ENCODE results near the gene ARL16.
A peak's percentile ranks its signal among the peaks of the same experiment; 100 is the strongest.

Gene ARL16

GRCh38 chr17:81666092-81666341 lies 17.6 kb downstream of the ARL16 start:
- no peak for DNase-seq

- peak; percentile 28 for DNase-seq
These were observed 18.1 kb downstream of the ARL16 start for GRCh38 chr17:81665205-81666091.

GRCh38 chr17:81664051-81664470 lies 19.5 kb downstream of the ARL16 start:
- no peak for DNase-seq

- DNase-seq = no peak
These were observed 21.6 kb downstream of the ARL16 start for GRCh38 chr17:81662002-81662401.

- no peak for DNase-seq
These were observed 23.2 kb downstream of the ARL16 start for GRCh38 chr17:81660441-81660840.

DNA sequence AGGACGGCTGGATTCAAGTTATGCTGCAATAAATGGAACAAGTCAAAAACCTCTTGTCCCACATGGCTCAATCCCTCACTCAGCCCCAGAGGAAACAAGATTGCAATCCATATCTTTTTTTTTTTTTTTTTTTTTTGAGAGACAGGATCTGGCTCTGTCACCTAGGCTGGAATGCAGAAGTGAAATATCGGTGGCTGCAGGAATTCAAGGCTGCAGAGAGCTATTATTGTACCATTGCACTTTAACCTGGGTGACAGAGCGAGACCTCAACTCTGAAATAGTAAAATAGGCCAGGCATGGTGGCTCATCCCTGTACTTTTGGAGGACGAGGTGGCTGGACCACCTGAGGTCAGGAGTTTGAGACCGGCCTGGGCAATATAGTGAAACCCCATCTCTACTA lies 24.6 kb downstream of the ARL16 start:
- no peak for DNase-seq

GRCh38 chr17:81656835-81657234 lies 26.8 kb downstream of the ARL16 start:
- no peak for DNase-seq

- DNase-seq = no peak
These were observed 27.4 kb downstream of the ARL16 start, which contains the start of gene PDE6G for GRCh38 chr17:81656118-81656743. Gene PDE6G, minus strand, starts transcription at chr17:81656542. Its CDS starts 3,237 bp downstream, at chr17:81653305.

DNA sequence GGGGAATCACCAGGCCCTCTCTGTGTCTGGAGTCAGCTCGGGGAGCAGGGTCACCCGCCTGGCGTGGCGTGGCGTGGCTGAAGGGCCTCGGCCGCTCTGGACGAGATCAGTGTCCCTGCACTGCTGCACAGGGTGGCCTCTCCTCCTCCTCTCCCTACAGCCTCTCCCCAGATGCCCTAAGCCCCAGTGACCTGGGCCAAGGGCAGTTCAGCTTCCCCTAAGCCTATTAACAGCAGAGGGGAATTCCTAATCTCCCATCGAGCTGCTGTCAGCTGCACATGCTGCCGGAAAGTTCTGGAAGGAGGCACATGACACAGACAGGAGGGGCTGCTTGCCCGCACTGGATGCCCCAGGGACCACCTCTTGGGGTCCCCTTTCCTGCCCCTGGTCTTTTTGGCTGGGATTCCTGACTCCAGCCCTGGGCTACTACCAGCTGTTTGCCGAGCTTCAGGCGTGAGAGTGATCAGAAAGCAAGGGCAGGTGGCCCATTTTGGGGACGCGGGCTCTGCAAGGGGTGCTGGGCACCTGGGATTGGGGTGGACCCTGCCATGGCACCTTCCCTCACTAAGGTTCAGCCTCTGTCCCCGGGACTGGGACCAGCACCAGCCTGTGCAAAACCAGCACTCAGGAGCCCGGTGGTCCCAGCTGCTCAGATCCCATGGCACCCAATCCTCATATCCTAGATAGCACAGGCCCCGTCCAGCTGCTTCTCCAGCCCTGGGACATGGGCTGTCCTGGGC lies 28.0 kb downstream of the ARL16 start:
- DNase-seq = no peak

GRCh38 chr17:81652906-81653771 lies 30.5 kb downstream of the ARL16 start:
- DNase-seq = no peak

GRCh38 chr17:81651692-81652091 lies 31.9 kb downstream of the ARL16 start:
- DNase-seq = no peak

DNA sequence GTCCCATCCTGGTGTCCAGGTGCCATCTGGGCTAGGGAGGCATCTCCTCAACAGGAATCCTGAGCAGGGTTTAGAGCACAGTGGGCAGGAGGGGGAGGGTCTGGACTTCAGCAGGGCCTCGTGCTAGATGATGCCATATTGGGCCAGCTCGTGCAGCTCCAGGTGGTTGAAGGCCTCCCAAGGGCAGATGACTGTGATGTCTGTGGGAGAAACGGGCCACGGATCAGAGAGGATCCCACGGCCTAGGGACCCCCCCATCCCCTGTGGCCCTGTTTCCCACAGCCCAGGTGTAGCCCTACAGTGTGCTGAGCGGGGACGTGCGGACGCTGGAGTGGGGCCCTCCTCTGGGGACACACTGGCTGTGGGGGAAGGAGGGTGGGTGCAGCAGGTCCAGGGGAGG lies 32.6 kb downstream of the ARL16 start:
- no peak for DNase-seq

- DNase-seq = no peak
These were observed 34.9 kb downstream of the ARL16 start for GRCh38 chr17:81648707-81649085.

- no peak for DNase-seq
These were observed 35.4 kb downstream of the ARL16 start for GRCh38 chr17:81648013-81648706.

DNA sequence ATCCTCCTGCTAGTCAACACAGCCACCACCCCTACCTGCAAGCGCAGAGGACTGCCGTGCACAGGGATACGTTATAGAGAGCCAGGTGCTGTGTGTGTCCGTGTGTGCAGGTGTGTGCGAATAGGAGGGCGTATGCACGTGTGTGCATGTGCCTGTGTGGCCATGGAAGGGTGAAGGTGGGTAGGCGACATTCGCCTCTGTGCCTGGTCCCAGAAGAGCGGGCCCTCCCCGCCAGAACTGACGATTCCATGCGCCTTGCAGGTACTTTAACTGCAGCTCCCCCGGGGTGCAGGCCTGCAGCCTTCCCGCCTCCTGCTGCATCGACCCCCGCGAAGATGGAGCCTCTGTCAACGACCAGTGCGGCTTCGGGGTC lies 36.0 kb downstream of the ARL16 start:
- DNase-seq = no peak

DNA sequence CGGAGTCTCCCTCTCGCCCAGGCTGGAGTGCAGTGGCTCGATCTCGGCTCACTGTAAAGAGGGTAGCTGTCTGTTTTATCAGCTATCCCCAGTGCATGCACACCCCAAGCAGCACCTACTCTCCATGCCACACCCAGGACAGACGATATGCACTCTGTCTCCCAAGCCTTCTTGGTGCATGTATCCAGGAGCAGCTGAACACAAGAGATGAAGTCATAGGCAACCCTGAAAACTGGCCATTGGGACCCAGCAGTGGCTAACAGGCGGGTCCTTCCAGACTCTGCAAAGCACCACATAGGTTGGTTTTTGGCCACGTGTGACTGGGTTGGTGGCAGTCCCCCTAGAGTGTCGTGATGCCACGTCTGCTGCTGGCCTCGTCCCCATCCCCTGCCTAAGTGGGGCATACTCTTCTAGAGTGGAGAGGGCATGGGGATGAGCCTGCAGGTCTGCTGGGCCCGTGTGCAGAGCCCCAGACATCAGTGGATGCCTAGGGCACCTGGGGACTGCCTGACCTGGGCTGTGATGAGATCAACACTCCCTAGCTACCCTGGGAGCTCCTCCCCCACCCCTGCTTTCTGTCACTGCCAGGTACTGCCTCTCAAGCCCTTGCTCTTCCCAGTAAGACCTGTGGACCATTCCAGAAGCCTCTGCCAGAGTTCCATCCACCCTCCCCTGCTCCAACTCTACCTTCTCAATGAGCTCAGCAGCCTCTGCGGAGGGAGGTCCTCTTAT lies 36.6 kb downstream of the ARL16 start:
- DNase-seq = no peak

DNA sequence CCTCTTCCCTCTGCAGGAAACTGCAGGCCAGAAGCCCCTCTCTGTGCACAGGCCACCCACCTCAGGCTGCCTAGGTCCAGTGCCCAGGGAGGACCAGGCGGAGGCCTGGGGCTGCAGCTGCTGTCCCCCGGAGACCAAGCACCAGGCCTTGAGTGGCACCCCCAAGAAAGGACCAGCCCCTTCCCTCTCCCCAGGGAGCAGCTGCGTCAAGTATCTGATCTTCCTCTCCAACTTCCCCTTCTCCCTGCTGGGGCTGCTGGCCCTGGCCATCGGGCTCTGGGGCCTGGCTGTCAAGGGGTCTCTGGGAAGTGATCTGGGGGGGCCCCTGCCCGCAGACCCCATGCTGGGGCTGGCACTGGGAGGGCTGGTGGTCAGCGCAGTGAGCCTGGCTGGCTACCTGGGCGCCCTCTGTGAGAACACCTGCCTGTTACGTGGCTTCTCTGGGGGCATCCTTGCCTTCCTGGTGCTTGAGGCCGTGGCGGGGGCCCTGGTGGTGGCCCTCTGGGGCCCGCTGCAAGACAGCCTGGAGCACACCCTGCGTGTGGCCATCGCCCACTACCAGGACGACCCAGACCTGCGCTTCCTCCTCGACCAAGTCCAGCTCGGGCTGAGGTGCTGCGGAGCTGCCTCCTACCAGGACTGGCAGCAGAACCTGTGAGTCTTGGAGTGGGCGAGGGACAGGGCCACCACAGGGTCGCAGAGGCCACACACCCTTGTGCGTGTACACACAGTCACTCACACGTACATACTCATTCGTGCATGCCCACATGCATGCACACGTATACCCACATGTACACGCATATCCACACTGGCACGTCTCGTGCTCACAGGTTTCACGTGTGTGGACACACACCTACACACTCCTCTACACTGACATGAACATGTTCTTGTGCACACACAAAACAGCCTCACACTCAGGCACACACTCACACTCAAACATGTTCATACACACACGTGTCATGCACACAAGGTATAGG lies 38.3 kb downstream of the ARL16 start:
- no peak for DNase-seq

GRCh38 chr17:81644496-81644895 lies 39.1 kb downstream of the ARL16 start:
- no peak for DNase-seq

GRCh38 chr17:81641825-81642489 lies 41.6 kb downstream of the ARL16 start:
- no peak for DNase-seq

DNA sequence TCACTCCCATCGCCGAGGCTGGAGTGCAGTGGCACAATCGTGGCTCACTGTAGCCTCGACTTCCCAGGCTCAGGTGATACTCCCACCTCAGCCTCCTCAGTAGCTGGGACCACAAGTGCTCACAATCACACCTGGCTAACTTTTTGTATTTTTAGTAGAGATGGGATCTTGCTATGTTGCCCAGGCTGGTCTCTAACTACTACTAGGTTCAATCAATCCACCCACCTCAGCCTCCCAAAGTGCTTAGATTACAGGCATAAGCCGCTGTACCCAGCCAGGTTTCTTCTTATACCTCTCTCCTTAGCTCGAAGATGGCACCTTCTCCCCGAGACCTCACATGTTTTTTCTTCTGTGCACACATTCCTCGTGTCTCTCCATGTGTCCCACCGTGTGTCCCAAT lies 43.6 kb downstream of the ARL16 start:
- no peak for DNase-seq
